ENCODE results near the gene YY1AP1.

Gene YY1AP1

DNA sequence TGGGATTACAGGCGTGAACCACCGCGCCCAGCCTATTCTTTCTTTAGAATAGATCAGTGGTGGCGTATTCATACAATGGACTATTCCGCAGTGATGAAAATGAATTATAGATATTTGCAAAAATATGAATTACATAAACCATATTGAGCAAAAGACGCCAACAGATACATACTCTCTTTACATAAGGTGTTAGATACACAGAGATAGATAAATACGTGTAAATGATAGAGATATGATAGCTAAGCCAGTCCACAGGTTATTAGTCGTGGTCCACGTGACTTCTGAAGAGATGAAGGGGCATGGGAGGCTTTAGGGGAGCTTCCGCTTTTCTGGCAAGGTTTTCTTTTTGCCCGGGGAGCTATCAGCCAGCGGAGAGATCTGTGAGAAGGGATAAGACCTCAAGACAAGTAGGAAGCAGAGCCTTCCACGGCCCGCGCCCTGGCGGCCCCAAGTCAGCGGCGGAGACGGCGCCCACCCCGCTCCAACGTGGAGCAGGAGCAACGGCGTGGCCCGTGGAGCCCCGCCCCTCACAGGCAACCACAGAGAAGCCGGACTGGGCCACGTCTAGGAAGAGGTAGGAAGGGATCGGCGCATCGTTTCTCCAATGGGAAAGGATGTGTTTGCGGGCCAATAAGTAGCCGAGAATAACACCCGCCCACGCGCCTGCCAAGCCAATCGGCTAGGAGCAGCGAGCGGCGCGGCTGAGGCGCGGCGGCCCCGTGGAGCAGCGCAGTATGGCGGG is 78.9 kb downstream of the YY1AP1 start, which contains the start of gene MSTO1:
Gene MSTO1, plus strand, starts transcription at position 704 of the 742 bp plus-strand sequence. Its CDS starts 31 bp downstream, at position 735.
- peak; percentile 98 for DNase-seq
- in situ Hi-C loops (cut with HindIII; ENCODE audit: low pct_ligation_motif_present, low pct_unique_long_range_greater_than_20kb, low sequenced_read_pairs), result no loop called here

All from ACHN (cell line).